NCI-H82 treated with DMSO at 0.1 percent for 48 hours (cell line): ENCODE data around the gene EXPH5.

Source experiments
- DNase-seq: peaks from one replicate; lab custom pipeline; 2025; ENCODE audit not compliant: unreplicated experiment; lab: John Stamatoyannopoulos, UW

Gene EXPH5

GRCh38 chr11:108562746-108563581 is 30.6 kb downstream of the EXPH5 start:
- DNase-seq: peak; percentile 11

- no peak for DNase-seq
Observed at GRCh38 chr11:108561535-108561991, 32.0 kb downstream of the EXPH5 start.

- no peak for DNase-seq
Observed at GRCh38 chr11:108559904-108560303, 33.7 kb downstream of the EXPH5 start.

GRCh38 chr11:108559340-108559739 is 34.2 kb downstream of the EXPH5 start:
- DNase-seq: no peak

- DNase-seq: no peak
Observed at GRCh38 chr11:108558222-108558621, 35.3 kb downstream of the EXPH5 start.

GRCh38 chr11:108556019-108556418 is 37.5 kb downstream of the EXPH5 start:
- no peak for DNase-seq

- DNase-seq: no peak
Observed at GRCh38 chr11:108551651-108552462, 41.7 kb downstream of the EXPH5 start.

GRCh38 chr11:108549319-108549885 is 44.2 kb downstream of the EXPH5 start:
- DNase-seq: no peak

- DNase-seq: no peak
Observed at GRCh38 chr11:108545909-108546501, 47.6 kb downstream of the EXPH5 start.

GRCh38 chr11:108543316-108543964 is 50.1 kb downstream of the EXPH5 start:
- DNase-seq: no peak

GRCh38 chr11:108541531-108541930 is 52.0 kb downstream of the EXPH5 start:
- DNase-seq: no peak

- DNase-seq: no peak
Observed at GRCh38 chr11:108538502-108538901, 55.1 kb downstream of the EXPH5 start.

GRCh38 chr11:108538022-108538424 is 55.5 kb downstream of the EXPH5 start:
- DNase-seq: no peak

GRCh38 chr11:108536783-108537182 is 56.8 kb downstream of the EXPH5 start:
- DNase-seq: no peak

GRCh38 chr11:108535384-108535955 is 58.1 kb downstream of the EXPH5 start:
- DNase-seq: no peak

- no peak for DNase-seq
Observed at GRCh38 chr11:108534274-108534882, 59.2 kb downstream of the EXPH5 start.

GRCh38 chr11:108530426-108530825 is 63.1 kb downstream of the EXPH5 start:
- DNase-seq: no peak

- no peak for DNase-seq
Observed at GRCh38 chr11:108527382-108527781, 66.2 kb downstream of the EXPH5 start.

GRCh38 chr11:108525161-108525560 is 68.4 kb downstream of the EXPH5 start:
- DNase-seq: no peak

GRCh38 chr11:108524422-108524821 is 69.1 kb downstream of the EXPH5 start:
- no peak for DNase-seq
